ENCODE measurements around the gene PGK2. TPM values are rescaled to one million over a fixed set of nuclear protein-coding genes. Genes with fewer than 3 reads are reported as not detected.

Gene PGK2
- total RNA-seq, 6 experiments from 2014 or later: not detected

- ATAC-seq (no peak), DNase-seq (no peak)
- TF ChIP-seq, protein P1, sequence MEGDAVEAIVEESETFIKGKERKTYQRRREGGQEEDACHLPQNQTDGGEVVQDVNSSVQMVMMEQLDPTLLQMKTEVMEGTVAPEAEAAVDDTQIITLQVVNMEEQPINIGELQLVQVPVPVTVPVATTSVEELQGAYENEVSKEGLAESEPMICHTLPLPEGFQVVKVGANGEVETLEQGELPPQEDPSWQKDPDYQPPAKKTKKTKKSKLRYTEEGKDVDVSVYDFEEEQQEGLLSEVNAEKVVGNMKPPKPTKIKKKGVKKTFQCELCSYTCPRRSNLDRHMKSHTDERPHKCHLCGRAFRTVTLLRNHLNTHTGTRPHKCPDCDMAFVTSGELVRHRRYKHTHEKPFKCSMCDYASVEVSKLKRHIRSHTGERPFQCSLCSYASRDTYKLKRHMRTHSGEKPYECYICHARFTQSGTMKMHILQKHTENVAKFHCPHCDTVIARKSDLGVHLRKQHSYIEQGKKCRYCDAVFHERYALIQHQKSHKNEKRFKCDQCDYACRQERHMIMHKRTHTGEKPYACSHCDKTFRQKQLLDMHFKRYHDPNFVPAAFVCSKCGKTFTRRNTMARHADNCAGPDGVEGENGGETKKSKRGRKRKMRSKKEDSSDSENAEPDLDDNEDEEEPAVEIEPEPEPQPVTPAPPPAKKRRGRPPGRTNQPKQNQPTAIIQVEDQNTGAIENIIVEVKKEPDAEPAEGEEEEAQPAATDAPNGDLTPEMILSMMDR (IDR thresholded peaks at IDR 0.05): no peak
- no peak for TF ChIP-seq POLR2A (IDR thresholded peaks at IDR 0.05)
- intact Hi-C loops (cut with DNase I): no loop called here
- Histone ChIP-seq H3K27ac (no peak overlapping the region), H3K27me3 (no peaks in the 10 kb centered on the region), H3K36me3 (no peaks in the 10 kb centered on the region), H3K4me3 (no peak overlapping the region), H3K9me3 (no peaks in the 10 kb centered on the region), H3K4me1 (peaks cover 0 to 8% (median 0%) of the 10 kb centered on the region in 4 donors)
- 38% methylated on average over 1 of the region's 1 CpG for WGBS (ENCODE audit: insufficient coverage, low coverage, low lambda C conversion rate, missing lambda C conversion rate)
Observed at GRCh38 chr6:49782293-49782692, 4.8 kb downstream of the PGK2 start.

DNA sequence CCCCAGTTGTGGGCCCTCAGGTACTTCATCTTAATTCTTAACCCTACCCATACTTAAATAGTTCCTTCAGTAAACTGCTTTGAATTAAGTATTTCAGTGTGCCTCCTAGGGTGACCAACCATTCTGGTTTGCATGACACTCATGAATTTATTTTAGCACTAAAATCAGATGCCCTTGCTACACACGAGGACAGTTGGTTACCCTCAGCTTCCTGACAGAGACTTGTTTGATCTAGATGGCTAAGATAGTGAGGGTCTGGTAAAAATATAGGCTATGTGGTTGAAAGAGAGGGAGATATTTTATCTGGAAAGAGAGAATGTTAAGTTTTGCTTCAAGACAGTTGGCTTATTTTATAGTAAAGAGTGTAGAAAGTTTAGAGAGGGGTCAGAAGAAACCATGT, 10.6 kb downstream of the PGK2 start:
- DNase-seq (no peak), ATAC-seq (no peak)
- Histone ChIP-seq H3K27ac (no peak overlapping the region), H3K4me3 (no peak overlapping the region), H3K36me3 (no peaks in the 10 kb centered on the region), H3K9me3 (no peaks in the 10 kb centered on the region), H3K27me3 (no peaks in the 10 kb centered on the region), H3K4me1 (no peaks in the 10 kb centered on the region)
- intact Hi-C loops (cut with DNase I): no loop called here
- TF ChIP-seq, protein P1 (IDR thresholded peaks at IDR 0.05): no peak
- no peak for TF ChIP-seq POLR2A (IDR thresholded peaks at IDR 0.05)
- 40% methylated on average over 1 of the region's 1 CpG for WGBS (ENCODE audit: insufficient coverage, low coverage, low lambda C conversion rate, missing lambda C conversion rate)

DNA sequence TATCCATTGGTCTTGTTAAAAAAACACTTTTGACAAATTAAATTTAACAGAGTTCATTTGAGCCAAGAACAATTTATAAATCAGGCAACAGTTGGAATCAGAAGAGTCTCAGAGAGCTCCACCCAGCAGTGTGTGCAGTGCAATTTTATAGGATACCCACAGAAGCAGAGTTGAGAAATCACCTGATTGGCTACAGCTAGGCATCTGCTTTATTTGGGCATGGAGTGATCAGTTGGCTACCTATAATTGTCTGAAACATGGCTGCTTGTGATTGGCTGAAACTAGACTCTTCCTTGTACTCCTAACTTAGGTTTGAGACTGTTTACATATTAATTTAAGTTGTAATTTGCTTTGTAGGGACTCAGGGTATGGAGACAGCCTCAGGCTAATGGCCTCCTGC, 12.0 kb downstream of the PGK2 start:
- ATAC-seq (no peak), DNase-seq (no peak)
- Histone ChIP-seq H3K27ac (no peak overlapping the region), H3K27me3 (no peaks in the 10 kb centered on the region), H3K4me3 (no peak overlapping the region), H3K9me3 (no peaks in the 10 kb centered on the region), H3K36me3 (no peaks in the 10 kb centered on the region), H3K4me1 (no peaks in the 10 kb centered on the region)
- intact Hi-C loops (cut with DNase I): no loop called here
- no peak for TF ChIP-seq POLR2A (IDR thresholded peaks at IDR 0.05)
- TF ChIP-seq, protein P1 (IDR thresholded peaks at IDR 0.05): no peak

DNA sequence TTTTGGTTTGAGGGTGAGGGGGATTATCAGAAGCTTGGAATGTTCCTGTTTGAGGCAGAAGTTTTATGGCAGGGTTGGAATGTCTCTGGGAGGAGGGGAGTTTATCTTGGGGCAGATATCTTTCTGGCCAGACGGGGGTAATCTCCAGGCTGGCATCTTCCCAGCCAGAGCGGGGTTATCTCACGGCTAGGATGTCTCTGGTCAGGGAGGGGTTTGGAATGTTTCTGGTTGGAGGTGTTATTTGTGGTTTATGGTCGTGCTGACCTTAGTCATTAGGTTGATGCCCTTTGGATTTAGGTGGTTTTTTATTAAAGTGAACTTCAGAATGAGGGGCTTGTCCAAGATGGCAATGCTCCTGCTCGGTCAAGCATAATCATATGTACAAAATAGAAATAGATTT, 14.8 kb downstream of the PGK2 start:
- 47% methylated on average over 5 of the region's 5 CpGs for WGBS (ENCODE audit: insufficient coverage, low coverage, low lambda C conversion rate, missing lambda C conversion rate)
- no peaks in the 10 kb centered on the region for H3K27me3 ChIP-seq
- H3K9me3 ChIP-seq: no peaks in the 10 kb centered on the region
- H3K4me1 ChIP-seq: peaks cover 0 to 6% (median 0%) of the 10 kb centered on the region in 4 donors
- H3K4me3 ChIP-seq: no peak overlapping the region
- no peaks in the 10 kb centered on the region for H3K36me3 ChIP-seq
- H3K27ac ChIP-seq: no peak overlapping the region
- intact Hi-C loops (cut with DNase I): no loop called here
- DNase-seq: no peak
- ATAC-seq: no peak
- TF ChIP-seq, protein P1 (IDR thresholded peaks at IDR 0.05): no peak
- no peak for TF ChIP-seq POLR2A (IDR thresholded peaks at IDR 0.05)

DNA sequence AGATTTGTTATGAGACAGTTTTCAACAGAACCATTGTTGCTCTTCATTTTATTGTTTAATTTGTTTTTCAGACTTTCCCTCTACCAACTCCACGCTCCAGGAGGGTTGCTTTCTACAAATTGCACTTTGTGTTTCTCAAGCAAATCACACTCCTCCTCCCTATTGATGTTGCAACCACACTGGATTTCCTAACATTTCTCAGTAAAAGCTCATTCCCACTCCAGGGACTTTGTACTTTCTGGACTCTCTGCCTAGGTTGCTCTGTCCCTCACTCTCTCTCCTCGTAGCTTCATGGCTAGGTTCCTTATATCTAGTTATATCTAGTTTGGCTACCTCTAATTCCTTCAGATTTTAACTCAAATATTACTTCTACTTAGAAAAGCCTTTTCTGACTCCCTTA, 20.3 kb downstream of the PGK2 start:
- Histone ChIP-seq H3K9me3 (no peaks in the 10 kb centered on the region), H3K4me3 (no peak overlapping the region), H3K4me1 (peaks cover 0 to 19% (median 7%) of the 10 kb centered on the region in 4 donors), H3K27ac (peak overlapping the region in 2 of 3 donors; percentile 17 to 39), H3K27me3 (no peaks in the 10 kb centered on the region), H3K36me3 (no peaks in the 10 kb centered on the region)
- TF ChIP-seq, protein P1 (IDR thresholded peaks at IDR 0.05): no peak
- no peak for TF ChIP-seq POLR2A (IDR thresholded peaks at IDR 0.05)
- ATAC-seq: peak; percentile 86 to 97 (median 96)
- DNase-seq: peak in 1 of 3 donors; percentile 64
- intact Hi-C loops (cut with DNase I): no loop called here
- WGBS (ENCODE audit: insufficient coverage, low coverage, low lambda C conversion rate, missing lambda C conversion rate): 37% methylated on average over 2 of the region's 2 CpGs

Data from right lobe of liver (tissue), 6 donors.